Heart right ventricle (tissue), 16 donors: ENCODE data around the gene COA6. TPM values are rescaled to one million over a fixed set of nuclear protein-coding genes. Genes with fewer than 3 reads are reported as not detected.

Experiments
- ATAC-seq, 8 donors: fragments of 200-7000 bp; cut with Tn5 transposase; one replicate each; pipeline ENCODE4 v1.9.1; 2020; ENCODE audit warnings: mild to moderate bottlenecking in 8 of 8, moderate library complexity in 8 of 8, moderate number of reproducible peaks in 1 of 8
- DNase-seq, 2 donors: peaks; one replicate each; pipeline ENCODE4 v3.0.0-alpha.2; 2020
- H3K27ac ChIP-seq, 10 donors: fragments of 200-600 bp; sonication (generic) in 2 of 10; one replicate each; pipeline versions ENCODE4 v1.5.0 to v1.8.0; 2020 to 2022; ENCODE audit warnings: mild to moderate bottlenecking in 3 of 10
- H3K27me3 ChIP-seq, 7 donors: fragments of 200-600 bp; one replicate each; pipeline ENCODE4 v1.8.0; 2021 to 2022; ENCODE audit warnings: mild to moderate bottlenecking in 2 of 7
- H3K36me3 ChIP-seq, 9 donors: fragments of 200-600 bp; sonication (generic) in 1 of 9; one replicate each; pipeline versions ENCODE4 v1.5.0 to v1.8.0; 2020 to 2022; ENCODE audit warnings: mild to moderate bottlenecking in 2 of 9
- H3K4me1 ChIP-seq, 9 donors: fragments of 200-600 bp; sonication (generic) in 1 of 9; one replicate each; pipeline versions ENCODE4 v1.5.0 to v1.8.0; 2020 to 2022; ENCODE audit warnings: mild to moderate bottlenecking in 4 of 9
- H3K4me3 ChIP-seq, 10 donors: fragments of 200-600 bp; sonication (generic) in 2 of 10; one replicate each; pipeline versions ENCODE4 v1.5.0 to v1.8.0; 2020 to 2022; ENCODE audit warnings: mild to moderate bottlenecking in 7 of 10, moderate library complexity in 2 of 10
- H3K9me3 ChIP-seq, 11 donors: fragments of 200-600 bp in 10 of 11; sonication (generic) in 2 of 11; one replicate each; pipeline versions ENCODE4 v1.5.0 to v1.8.0; 2013 to 2022; ENCODE audit warnings: mild to moderate bottlenecking in 2 of 11, control low read depth in 1 of 11, moderate library complexity in 1 of 11
- CTCF ChIP-seq, 9 donors: fragments of 200-600 bp; sonication (generic) in 2 of 9; IDR thresholded peaks; one replicate each; pipeline versions ENCODE4 v1.5.0 to v1.8.0; 2021 to 2022; ENCODE audit warnings: antibody characterized with exemption in 9 of 9, mild to moderate bottlenecking in 5 of 9, moderate library complexity in 1 of 9
- WGBS, 2 donors: extraction: QIAGEN DNeasy Blood & Tissue Kit; methylation state at CpG; one replicate each; pipeline ENCODE4 v1.1.7; 2013; ENCODE audit warnings: inconsistent platforms in 1 of 2; 5-methylcytosine and 5-hydroxymethylcytosine counted together
- intact Hi-C, 10 donors: fragments of 100-400 bp; cut with DNase I; formaldehyde crosslinking; loops; one replicate each; pipeline versions ENCODE4 v1.11.1 to v1.14.2; 2022
- polyA plus RNA-seq, 2 donors: library from polyadenylated mRNA; stranded (reverse); fragments of 200-250 nt; gene quantifications; one replicate each; pipeline ENCODE4 v1.2.3, GENCODE V29; 2013
- total RNA-seq, 10 donors: library from RNA; stranded (reverse); fragmentation: NEBNext Ultra II Directional in 3 of 10; extraction: Animal tissue kit (Norgen Biotek cat#: 25700) in 3 of 10; gene quantifications; one replicate each; pipeline versions ENCODE4 v1.2.1 to v1.2.4, GENCODE V29; 2021 to 2023
- donor health status: Arrhythmogenic right ventricular cardiomyopathy.
- donor health status: ischemic (EF 13 %, LVEDD 7.1; RV severe dilation, severe dysfunction).
- donor health status: healthy with polysubstance abuse.
- donor health status: DM: no; HTN: yes; CAD: no.
- donor health status: DM: no; HTN: no; CAD: no.
- donor health status: ischemic (EF 25% LVEDD 6.9; RV normal size, moderate dysfunction).
- donor health status: ischemic (EF 25% LVEDD 5.7; RV mildly dilated, moderate dysfunction).
- donor health status: healthy.
- donor health status: DM: yes; HTN: yes; CAD: no.
- donor health status: Ischemic cardiomyopathy.
- donor health status: ischemic (EF 35%, LVEDD 5.7; RV mildly dilated, moderate dysfunction).
- donor health status: nonischemic (EF 11% LVEDD 7.7; RV severe dilation, severe dysfunction).
- donor health status: DM: yes; HTN: yes; CAD: no.
- donor health status: PGD.
- donor health status: ischemic (EF 29% LVEDD 5.4; RV normal size, mild dysfunction).
- donor health status: nonischemic (EF 23%, LVEDD 6.1; RV moderate dilation, normal function).

The COA6 gene
- total and polyA plus RNA-seq, 12 donors = 23.4 to 98.5 (median 29.5) TPM

GRCh38 chr1:234427950-234428646, 54.8 kb downstream of the COA6 start:
- intact Hi-C loops = no loop called here
- 81 to 84% methylated on average over 8 of the region's 8 CpGs for WGBS, 2 donors

GRCh38 chr1:234429434-234429806, 56.2 kb downstream of the COA6 start:
- no peak overlapping the region for H3K4me3 ChIP-seq
- H3K27ac ChIP-seq = no peak overlapping the region
- no peaks in the 10 kb centered on the region for H3K27me3 ChIP-seq
- ATAC-seq (no peak), DNase-seq (no peak)
- TF ChIP-seq CTCF (IDR thresholded peaks at IDR 0.05) = no peak
- peaks cover 0 to 99% (median 27%) of the 10 kb centered on the region in 9 donors for H3K36me3 ChIP-seq
- no peaks in the 10 kb centered on the region for H3K4me1 ChIP-seq
- no peaks in the 10 kb centered on the region for H3K9me3 ChIP-seq
- WGBS, 2 donors = 87% methylated on average over 5 of the region's 5 CpGs
- intact Hi-C loops = no loop called here

More at GRCh38 chr1:234427950-234428646, 54.8 kb downstream of the COA6 start:
- Histone ChIP-seq H3K36me3 (peaks cover 0 to 97% (median 24%) of the 10 kb centered on the region in 9 donors), H3K9me3 (no peaks in the 10 kb centered on the region), H3K27me3 (no peaks in the 10 kb centered on the region), H3K27ac (no peak overlapping the region), H3K4me1 (no peaks in the 10 kb centered on the region), H3K4me3 (no peak overlapping the region)
- no peak for ATAC-seq
- no peak for DNase-seq
- no peak for TF ChIP-seq CTCF (IDR thresholded peaks at IDR 0.05)

- H3K4me3 ChIP-seq = no peak overlapping the region
- WGBS, 2 donors = 94% methylated on average over 5 of the region's 5 CpGs
- no peak for ATAC-seq
- no peak overlapping the region for H3K27ac ChIP-seq
- intact Hi-C loops = no loop called here
- H3K36me3 ChIP-seq = peaks cover 0 to 99% (median 19%) of the 10 kb centered on the region in 9 donors
- TF ChIP-seq CTCF (IDR thresholded peaks at IDR 0.05) = no peak
- no peak for DNase-seq
- H3K9me3 ChIP-seq = no peaks in the 10 kb centered on the region
- H3K4me1 ChIP-seq = no peaks in the 10 kb centered on the region
- H3K27me3 ChIP-seq = no peaks in the 10 kb centered on the region
These were observed 57.4 kb downstream of the COA6 start for GRCh38 chr1:234430691-234431090.

GRCh38 chr1:234431255-234431654, 58.0 kb downstream of the COA6 start:
- Histone ChIP-seq H3K36me3 (peaks cover 0 to 97% (median 19%) of the 10 kb centered on the region in 9 donors), H3K4me1 (no peaks in the 10 kb centered on the region), H3K27ac (no peak overlapping the region), H3K27me3 (no peaks in the 10 kb centered on the region), H3K9me3 (no peaks in the 10 kb centered on the region), H3K4me3 (no peak overlapping the region)
- ATAC-seq (no peak), DNase-seq (no peak)
- intact Hi-C loops = no loop called here
- TF ChIP-seq CTCF (IDR thresholded peaks at IDR 0.05) = no peak
- 82 to 84% methylated on average over 4 of the region's 4 CpGs for WGBS, 2 donors
